HG03460 (cell line): ENCODE measurements around the gene THBS1.

Experiments
- ATAC-seq: cut with Tn5 transposase; IDR thresholded peaks from one replicate; pipeline ENCODE4 v1.9.1; 2021; ENCODE audit not compliant: unreplicated experiment

The THBS1 gene

GRCh38 chr15:39588531-39589192 is 7.8 kb downstream of the THBS1 start:
- ATAC-seq: no peak

- ATAC-seq: no peak
Measured at GRCh38 chr15:39589193-39589814, 8.4 kb downstream of the THBS1 start.

GRCh38 chr15:39589815-39590644 is 9.2 kb downstream of the THBS1 start:
- no peak for ATAC-seq

- ATAC-seq: no peak
Measured at GRCh38 chr15:39591141-39591895, 10.4 kb downstream of the THBS1 start.

- no peak for ATAC-seq
Measured at GRCh38 chr15:39591896-39592315, 11.0 kb downstream of the THBS1 start.

- ATAC-seq: no peak
Measured at GRCh38 chr15:39592500-39592899, 11.6 kb downstream of the THBS1 start.

- no peak for ATAC-seq
Measured at GRCh38 chr15:39593071-39593655, 12.3 kb downstream of the THBS1 start.

- ATAC-seq: no peak
Measured at GRCh38 chr15:39593656-39594445, 13.0 kb downstream of the THBS1 start.

GRCh38 chr15:39594446-39595337 is 13.8 kb downstream of the THBS1 start:
- ATAC-seq: no peak

- no peak for ATAC-seq
Measured at GRCh38 chr15:39595338-39596221, 14.7 kb downstream of the THBS1 start.

GRCh38 chr15:39596358-39597051 is 15.6 kb downstream of the THBS1 start:
- no peak for ATAC-seq

GRCh38 chr15:39597336-39597735 is 16.5 kb downstream of the THBS1 start:
- ATAC-seq: no peak

- ATAC-seq: no peak
Measured at GRCh38 chr15:39597751-39598185, 16.9 kb downstream of the THBS1 start.

- no peak for ATAC-seq
Measured at GRCh38 chr15:39598186-39598850, 17.4 kb downstream of the THBS1 start.

- ATAC-seq: no peak
Measured at GRCh38 chr15:39598958-39599845, 18.3 kb downstream of the THBS1 start.

GRCh38 chr15:39599871-39600270 is 19.0 kb downstream of the THBS1 start:
- no peak for ATAC-seq
